ENCODE data around the gene PDZD4.

Gene PDZD4

DNA sequence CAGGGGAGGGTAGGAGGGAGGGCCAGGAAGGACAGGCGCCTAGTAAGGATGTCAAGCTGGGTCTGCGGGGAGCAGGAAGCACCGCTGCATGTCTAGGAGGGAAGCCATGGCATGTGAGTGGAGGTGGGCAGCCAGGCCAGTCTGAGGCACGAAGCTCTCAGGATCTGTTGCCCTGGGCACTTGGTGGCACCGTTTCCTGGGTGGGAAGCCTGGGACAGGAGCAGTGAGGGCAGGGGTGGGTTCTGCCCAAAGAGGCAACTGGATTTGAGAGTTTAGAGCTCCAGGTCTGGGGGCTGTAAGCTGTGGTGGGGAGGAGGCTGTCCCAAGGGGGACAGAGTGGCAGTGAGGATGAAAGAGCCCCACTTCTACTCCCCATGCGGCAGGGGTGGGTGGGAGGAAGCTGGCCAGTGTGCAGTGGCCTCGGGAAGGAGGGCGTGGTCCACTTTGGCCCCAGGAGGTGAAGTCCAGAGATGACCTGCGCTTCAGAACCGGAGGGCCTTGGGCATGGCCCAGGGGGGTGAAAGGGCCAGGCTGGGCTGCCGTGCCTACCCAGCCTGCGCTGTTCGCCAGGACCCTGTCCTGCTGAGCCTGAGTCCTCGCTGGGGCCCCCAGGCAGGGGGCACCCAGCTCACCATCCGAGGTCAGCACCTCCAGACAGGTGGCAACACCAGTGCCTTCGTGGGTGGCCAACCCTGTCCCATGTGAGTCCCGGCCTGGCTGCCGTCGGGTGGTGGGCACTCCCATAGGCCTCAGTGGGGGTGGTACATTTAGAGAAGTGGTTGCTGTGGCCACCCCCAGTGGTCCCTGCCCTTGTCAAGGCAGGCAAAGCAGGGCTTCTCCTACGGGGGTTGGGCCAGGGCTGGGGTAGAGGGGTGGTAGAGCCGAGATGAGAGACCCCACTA, 57.8 kb downstream of the PDZD4 start:
- Mint-ChIP-seq H3K9me3 (no peaks in the 10 kb centered on the region), H3K4me1 (peaks cover 3% of the 10 kb centered on the region), H3K4me3 (no peak overlapping the region), H3K27me3 (no peaks in the 10 kb centered on the region), H3K27ac (no peak overlapping the region), H3K36me3 (ENCODE audit: low read depth) (no peaks in the 10 kb centered on the region)
- no peak for ATAC-seq
- DNase-seq: no peak

DNA sequence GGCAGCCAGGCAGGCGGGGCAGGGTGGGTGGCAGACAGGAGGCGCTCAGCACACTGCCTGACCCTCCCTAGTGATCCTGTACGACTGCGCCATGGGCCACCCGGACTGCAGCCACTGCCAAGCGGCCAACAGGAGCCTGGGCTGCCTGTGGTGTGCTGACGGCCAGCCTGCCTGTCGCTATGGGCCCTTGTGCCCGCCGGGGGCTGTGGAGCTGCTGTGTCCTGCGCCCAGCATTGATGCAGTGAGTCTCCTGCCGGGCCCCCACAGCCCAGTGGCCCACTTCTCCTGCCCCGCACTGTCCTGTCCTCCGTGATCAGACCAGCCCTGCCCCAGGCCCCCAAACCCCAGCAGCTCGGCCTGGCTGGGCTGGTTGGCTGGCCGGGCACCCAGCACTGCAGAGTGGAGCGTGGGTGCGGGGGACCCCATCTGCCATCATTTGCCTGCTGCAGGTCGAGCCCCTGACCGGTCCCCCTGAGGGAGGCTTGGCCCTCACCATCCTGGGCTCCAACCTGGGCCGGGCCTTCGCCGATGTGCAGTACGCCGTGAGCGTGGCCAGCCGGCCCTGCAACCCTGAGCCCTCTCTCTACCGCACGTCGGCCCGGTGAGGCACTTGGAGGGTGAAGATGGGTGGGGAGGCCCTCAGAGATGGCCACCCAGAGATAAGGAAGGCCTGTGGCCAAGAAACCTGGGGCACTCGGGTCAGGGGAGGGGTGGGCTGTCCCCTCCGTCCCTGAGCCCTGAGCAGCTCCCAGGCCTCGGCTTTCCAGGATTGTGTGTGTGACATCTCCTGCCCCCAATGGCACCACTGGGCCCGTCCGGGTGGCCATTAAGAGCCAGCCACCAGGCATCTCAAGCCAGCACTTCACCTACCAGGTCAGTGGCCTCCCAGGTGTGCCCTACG, 58.7 kb downstream of the PDZD4 start:
- no peak overlapping the region for H3K27ac Mint-ChIP-seq
- no peak for DNase-seq
- no peaks in the 10 kb centered on the region for H3K36me3 Mint-ChIP-seq (ENCODE audit: low read depth)
- no peaks in the 10 kb centered on the region for H3K9me3 Mint-ChIP-seq
- H3K4me1 Mint-ChIP-seq: peaks cover 6% of the 10 kb centered on the region
- H3K4me3 Mint-ChIP-seq: no peak overlapping the region
- ATAC-seq: no peak
- H3K27me3 Mint-ChIP-seq: no peaks in the 10 kb centered on the region

DNA sequence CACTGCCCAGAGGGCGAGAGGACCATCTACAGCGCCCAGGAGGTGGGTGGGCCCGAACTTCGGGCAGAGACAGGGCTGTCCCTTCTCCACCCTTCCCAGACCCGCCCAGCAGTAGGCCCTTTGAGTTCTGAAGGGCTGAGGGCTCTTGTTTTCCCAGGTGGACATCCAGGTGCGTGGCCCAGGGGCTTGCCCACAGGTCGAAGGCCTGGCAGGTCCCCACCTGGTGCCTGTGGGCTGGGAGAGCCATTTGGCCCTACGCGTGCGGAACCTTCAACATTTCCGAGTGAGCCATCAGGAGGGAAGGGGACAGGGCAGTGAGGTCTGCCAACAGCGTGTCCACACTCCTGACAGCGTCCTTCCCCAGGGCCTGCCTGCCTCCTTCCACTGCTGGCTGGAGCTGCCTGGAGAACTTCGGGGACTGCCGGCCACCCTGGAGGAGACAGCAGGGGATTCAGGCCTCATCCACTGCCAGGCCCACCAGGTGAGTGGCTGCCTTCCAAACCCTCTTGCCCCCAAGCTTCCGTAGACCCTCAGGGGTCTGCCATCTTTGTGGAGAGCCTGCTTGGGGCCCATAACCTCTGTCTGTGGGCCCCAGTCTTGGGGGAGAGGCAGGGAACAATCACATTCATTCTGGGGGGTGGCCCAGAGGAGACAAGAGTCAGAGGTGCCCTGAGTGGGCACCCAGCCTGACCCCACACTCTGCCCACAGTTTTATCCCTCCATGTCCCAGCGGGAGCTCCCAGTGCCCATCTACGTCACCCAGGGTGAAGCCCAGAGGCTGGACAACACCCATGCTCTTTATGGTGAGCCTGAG, 59.5 kb downstream of the PDZD4 start:
- no peak for DNase-seq
- no peaks in the 10 kb centered on the region for H3K27me3 Mint-ChIP-seq
- H3K27ac Mint-ChIP-seq: no peak overlapping the region
- H3K4me1 Mint-ChIP-seq: peaks cover 13% of the 10 kb centered on the region
- ATAC-seq: no peak
- H3K9me3 Mint-ChIP-seq: no peaks in the 10 kb centered on the region
- no peak overlapping the region for H3K4me3 Mint-ChIP-seq
- H3K36me3 Mint-ChIP-seq (ENCODE audit: low read depth): no peaks in the 10 kb centered on the region

DNA sequence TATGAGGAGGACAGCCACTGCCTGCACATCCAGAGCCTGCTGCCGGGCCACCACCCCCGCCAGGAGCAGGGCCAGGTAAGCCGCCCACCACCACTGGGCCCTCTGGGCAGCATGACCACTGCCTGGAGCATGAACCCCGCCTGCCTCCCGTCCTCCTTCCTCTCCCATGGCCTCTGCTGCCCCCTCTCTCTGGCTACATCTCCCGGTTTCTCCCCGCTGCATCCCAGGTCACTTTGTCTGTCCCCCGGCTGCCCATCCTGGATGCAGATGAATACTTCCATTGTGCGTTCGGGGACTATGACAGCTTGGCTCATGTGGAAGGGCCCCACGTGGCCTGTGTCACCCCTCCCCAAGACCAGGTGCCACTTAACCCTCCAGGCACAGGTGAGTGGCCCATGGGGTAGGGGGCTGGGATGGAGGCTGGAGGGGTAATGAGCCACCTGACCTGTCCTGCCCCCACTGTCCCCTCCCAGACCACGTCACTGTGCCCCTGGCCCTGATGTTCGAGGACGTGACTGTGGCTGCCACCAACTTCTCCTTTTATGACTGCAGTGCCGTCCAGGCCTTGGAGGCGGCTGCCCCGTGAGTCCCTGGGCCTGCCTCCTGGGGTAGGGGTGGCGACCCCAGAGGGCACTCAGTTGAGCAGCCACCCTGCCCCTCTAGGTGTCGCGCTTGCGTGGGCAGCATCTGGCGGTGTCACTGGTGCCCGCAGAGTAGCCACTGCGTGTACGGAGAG, 60.3 kb downstream of the PDZD4 start:
- no peak for DNase-seq
- Mint-ChIP-seq H3K36me3 (ENCODE audit: low read depth) (no peaks in the 10 kb centered on the region), H3K4me1 (peaks cover 13% of the 10 kb centered on the region), H3K27me3 (no peaks in the 10 kb centered on the region), H3K9me3 (no peaks in the 10 kb centered on the region), H3K27ac (no peak overlapping the region), H3K4me3 (no peak overlapping the region)
- ATAC-seq: no peak

DNA sequence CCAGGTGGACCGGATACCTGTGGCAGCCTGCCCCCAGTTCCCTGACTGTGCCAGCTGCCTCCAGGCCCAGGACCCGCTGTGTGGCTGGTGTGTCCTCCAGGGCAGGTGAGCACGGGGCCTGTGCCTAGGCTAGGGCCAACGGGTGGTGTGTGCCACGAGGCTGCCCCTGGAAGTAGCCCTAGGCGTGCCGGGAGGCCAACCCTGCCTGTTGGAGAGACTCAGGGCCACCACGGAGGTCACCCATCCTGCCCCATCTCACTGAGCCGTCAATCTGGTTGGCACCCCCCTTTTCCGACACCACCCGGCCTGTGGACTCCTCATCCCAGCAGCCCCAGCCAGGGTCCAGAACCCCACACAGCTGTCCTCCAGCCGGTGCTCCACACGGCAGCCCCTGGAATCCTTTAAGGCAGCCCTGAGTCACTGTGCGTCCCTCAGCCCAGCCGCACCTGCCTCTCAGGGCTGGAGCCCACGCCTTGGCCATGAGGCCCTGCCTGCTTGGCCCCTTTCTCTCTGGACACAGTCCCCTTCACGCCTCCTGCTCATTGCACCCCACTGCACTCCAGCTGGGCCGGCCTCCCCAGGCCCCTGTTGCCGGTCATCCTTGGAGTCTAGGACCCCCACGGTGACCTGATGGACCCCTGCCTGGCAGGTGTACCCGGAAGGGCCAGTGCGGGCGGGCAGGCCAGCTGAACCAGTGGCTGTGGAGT, 61.0 kb downstream of the PDZD4 start:
- H3K36me3 Mint-ChIP-seq (ENCODE audit: low read depth): no peaks in the 10 kb centered on the region
- DNase-seq: no peak
- H3K4me1 Mint-ChIP-seq: peaks cover 13% of the 10 kb centered on the region
- no peaks in the 10 kb centered on the region for H3K27me3 Mint-ChIP-seq
- no peak for ATAC-seq
- H3K4me3 Mint-ChIP-seq: no peak overlapping the region
- H3K27ac Mint-ChIP-seq: no peak overlapping the region
- H3K9me3 Mint-ChIP-seq: no peaks in the 10 kb centered on the region

DNA sequence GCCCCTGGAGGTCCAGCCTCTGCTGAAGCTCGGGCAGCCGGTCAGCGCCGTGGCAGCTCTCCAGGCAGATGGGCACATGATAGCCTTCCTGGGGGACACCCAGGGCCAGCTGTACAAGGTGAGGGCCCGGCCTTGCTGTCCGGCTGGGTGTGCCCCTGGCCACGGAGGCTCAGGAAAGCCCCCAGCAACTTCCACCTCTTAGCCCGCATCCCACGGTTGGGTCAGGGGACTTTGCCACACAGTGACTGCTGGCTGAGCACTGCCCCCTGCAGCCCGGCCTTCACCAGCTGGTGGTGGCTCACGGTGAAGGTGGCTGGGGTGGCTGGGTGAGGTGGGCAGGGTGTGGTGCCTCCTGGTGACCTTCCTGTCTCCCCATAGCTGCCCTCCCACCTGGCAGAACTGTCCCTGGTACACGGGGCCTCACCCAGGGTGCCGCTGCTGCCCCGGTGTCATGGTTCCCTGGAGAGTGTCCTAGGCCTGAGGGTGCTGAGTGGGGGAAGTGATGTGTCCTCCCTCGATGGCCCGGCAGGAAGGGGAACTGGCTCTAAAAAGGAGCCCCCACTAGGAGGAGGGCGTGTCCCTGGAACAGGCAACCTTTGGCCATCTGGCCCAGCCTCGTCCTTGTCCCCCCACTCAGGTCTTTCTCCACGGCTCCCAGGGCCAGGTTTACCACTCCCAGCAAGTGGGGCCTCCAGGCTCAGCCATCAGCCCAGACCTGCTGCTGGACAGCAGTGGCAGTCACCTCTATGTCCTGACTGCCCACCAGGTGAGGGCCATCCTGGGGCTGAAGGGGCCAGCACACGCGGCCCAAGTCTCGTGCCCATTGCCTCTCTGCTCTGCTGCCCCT, 61.8 kb downstream of the PDZD4 start:
- Mint-ChIP-seq H3K36me3 (ENCODE audit: low read depth) (no peaks in the 10 kb centered on the region), H3K27ac (no peak overlapping the region)
- ATAC-seq: no peak

DNA sequence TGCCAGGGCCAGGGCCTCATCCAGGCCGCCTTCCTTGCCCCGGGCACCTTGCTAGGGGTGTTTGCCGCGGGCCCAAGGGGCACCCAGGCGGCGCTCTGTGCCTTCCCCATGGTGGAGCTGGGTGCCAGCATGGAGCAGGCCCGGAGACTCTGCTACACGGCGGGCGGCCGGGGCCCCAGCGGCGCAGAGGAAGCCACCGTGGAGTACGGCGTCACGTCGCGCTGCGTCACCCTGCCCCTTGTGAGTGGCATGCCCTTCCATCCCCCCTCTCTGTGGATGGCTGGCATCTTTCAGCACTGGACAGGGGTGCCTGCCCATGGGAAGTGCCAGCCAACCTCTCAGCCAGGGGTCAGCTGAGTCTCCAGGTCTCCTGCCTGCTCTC, 62.7 kb downstream of the PDZD4 start:
- DNase-seq (no peak), ATAC-seq (no peak)
- peaks cover 17% of the 10 kb centered on the region for H3K4me1 Mint-ChIP-seq
- no peak overlapping the region for H3K4me3 Mint-ChIP-seq
- no peaks in the 10 kb centered on the region for H3K9me3 Mint-ChIP-seq
- H3K27me3 Mint-ChIP-seq: no peaks in the 10 kb centered on the region
- no peaks in the 10 kb centered on the region for H3K36me3 Mint-ChIP-seq (ENCODE audit: low read depth)
- no peak overlapping the region for H3K27ac Mint-ChIP-seq

More for the DNA sequence above, 61.8 kb downstream of the PDZD4 start:
- Mint-ChIP-seq H3K4me1 (peaks cover 17% of the 10 kb centered on the region), H3K9me3 (no peaks in the 10 kb centered on the region), H3K4me3 (no peak overlapping the region), H3K27me3 (no peaks in the 10 kb centered on the region)
- DNase-seq: no peak

DNA sequence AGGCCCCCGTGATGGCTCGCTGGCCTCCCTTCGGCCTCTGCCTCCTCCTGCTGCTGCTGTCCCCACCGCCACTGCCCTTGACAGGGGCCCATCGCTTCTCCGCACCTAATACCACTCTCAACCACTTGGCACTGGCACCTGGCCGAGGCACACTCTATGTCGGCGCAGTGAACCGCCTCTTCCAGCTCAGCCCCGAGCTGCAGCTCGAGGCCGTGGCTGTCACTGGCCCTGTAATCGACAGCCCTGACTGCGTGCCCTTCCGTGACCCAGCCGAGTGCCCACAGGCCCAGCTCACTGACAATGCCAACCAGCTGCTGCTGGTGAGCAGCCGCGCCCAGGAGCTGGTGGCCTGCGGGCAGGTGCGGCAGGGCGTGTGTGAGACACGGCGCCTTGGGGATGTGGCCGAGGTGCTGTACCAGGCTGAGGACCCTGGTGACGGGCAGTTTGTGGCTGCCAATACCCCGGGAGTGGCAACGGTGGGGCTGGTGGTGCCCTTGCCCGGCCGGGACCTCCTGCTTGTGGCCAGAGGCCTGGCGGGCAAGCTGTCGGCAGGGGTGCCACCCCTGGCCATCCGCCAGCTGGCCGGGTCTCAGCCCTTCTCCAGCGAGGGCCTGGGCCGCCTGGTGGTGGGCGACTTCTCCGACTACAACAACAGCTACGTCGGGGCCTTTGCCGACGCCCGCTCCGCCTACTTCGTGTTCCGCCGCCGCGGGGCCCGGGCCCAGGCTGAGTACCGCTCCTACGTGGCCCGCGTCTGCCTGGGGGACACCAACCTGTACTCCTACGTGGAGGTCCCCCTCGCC, 63.3 kb downstream of the PDZD4 start:
- Mint-ChIP-seq H3K4me1 (peaks cover 17% of the 10 kb centered on the region), H3K27ac (no peak overlapping the region), H3K27me3 (no peaks in the 10 kb centered on the region), H3K4me3 (no peak overlapping the region), H3K9me3 (no peaks in the 10 kb centered on the region), H3K36me3 (ENCODE audit: low read depth) (no peaks in the 10 kb centered on the region)
- ATAC-seq: no peak
- no peak for DNase-seq

DNA sequence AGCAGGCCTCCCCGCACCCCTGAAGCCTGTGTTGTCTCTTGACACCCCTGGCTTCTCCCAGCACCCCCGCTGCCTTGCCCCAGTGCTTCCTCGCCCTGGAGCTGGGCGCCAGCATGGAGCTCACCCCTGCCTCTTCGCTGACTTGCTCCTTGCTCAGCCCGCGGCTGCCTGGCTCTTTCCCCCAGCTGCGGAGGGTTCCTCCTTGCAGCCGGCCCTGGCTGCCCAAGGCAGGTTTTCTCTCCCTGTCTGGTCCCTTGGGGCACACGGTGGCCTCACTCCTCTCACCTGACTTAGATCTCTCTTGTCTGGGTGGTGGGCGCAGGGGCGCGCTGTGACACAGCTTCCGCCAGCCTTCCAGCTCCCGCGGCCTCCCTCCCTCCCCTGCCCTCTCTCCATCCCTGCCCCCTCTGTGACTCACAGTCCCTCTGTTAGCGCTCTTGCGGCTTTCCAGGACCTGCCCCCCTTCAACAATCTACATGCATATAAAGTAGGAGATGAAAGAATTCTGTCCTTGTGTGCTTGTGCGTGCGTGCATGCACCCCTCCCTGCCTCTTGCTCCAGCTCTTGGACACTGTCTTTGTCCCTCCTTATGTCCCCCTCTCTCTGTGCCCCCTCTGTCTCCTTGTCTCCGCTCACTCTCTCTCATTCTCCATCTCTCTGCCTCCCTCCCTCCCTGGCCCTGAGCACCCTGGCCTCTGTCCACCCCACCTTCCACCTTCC, 64.1 kb downstream of the PDZD4 start:
- Mint-ChIP-seq H3K27me3 (no peaks in the 10 kb centered on the region), H3K36me3 (ENCODE audit: low read depth) (no peaks in the 10 kb centered on the region), H3K4me1 (peaks cover 17% of the 10 kb centered on the region), H3K9me3 (no peaks in the 10 kb centered on the region), H3K4me3 (peak overlapping the region; percentile 59), H3K27ac (no peak overlapping the region)
- ATAC-seq (peak; percentile 90), DNase-seq (peak; percentile 54)

DNA sequence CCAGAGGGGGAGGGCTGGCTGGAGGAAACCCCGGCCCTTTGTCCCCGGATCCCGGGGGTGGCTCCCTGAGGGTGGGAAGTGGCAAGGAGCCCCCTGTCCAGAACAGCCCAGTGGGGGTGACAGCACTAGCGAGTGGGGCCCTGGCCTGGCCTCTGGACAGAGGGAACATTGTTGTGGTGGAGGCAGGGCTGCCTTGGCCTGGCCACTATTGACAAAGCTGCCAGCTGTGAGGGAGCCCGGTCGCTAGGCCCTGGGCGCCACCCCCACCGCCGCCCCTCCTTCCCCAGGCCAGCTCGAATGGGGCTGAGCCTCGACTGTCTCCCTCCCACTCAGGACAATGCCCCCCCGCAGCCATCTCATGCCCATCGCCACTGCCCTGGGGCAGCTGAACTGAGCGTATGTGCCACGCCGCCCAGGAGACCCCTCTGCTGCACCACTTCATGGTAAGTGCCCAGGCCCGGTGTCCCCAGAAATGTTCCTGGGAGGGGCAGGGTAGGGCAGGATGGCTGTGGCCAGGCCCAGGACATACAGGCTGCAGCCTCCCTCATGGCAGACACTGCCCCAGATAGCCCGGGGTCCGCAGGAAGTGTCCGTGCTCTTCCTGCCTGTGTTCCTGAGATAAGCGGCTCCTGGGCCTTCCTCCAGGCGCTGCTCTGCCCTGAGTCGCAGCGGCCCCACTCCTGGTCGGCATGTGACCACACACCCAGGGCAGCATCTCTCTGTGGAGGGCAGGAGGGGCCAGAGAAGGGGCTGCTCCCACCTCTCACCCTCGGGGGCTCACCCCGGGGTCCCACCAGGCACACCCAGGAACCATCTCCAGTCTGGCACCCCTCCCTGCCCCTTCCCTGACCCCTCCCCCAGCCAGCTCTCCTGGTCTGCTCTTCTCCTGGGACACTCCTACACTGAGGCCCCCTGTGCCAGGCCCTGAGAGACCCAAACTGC, 64.9 kb downstream of the PDZD4 start:
- H3K4me1 Mint-ChIP-seq: peaks cover 17% of the 10 kb centered on the region
- H3K27me3 Mint-ChIP-seq: no peaks in the 10 kb centered on the region

DNA sequence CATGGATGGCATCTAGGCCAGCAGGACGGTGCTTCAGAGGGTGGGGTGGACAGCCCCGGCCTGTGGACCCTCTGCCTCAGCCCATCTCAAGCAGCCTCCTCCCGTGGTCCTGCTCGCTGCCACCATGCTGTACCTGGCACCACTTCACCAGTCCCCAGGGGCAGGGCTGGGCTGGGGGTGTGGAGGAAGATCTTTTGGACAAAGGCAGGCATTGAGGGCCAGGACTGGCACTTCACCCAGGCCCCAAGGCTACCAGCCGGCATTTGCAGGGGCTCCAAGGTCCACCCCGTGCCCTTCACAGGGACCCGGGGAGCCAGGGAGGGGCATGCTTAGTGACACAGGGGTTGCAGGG, 65.6 kb downstream of the PDZD4 start:
- Mint-ChIP-seq H3K4me3 (no peak overlapping the region), H3K27me3 (no peaks in the 10 kb centered on the region)
- ATAC-seq: no peak

More for the DNA sequence above, 64.9 kb downstream of the PDZD4 start:
- no peak for ATAC-seq
- Mint-ChIP-seq H3K36me3 (ENCODE audit: low read depth) (no peaks in the 10 kb centered on the region), H3K27ac (no peak overlapping the region), H3K9me3 (no peaks in the 10 kb centered on the region), H3K4me3 (no peak overlapping the region)
- DNase-seq: no peak

More for the DNA sequence above, 65.6 kb downstream of the PDZD4 start:
- peaks cover 17% of the 10 kb centered on the region for H3K4me1 Mint-ChIP-seq
- DNase-seq: no peak
- no peak overlapping the region for H3K27ac Mint-ChIP-seq
- no peaks in the 10 kb centered on the region for H3K36me3 Mint-ChIP-seq (ENCODE audit: low read depth)
- H3K9me3 Mint-ChIP-seq: no peaks in the 10 kb centered on the region
